Smooth muscle cell of bladder (primary cell): Measurements from ENCODE around the gene RARRES1. TPM values are rescaled to one million over a fixed set of nuclear protein-coding genes. Genes with fewer than 3 reads are reported as not detected.

Experiments
- total RNA-seq: library from RNA; depleted of rRNA; stranded (reverse); fragments of >200 nt; gene quantifications from 2 replicates; pipeline ENCODE4 v1.2.3, GENCODE V29; 2014

RARRES1 gene, protein sequence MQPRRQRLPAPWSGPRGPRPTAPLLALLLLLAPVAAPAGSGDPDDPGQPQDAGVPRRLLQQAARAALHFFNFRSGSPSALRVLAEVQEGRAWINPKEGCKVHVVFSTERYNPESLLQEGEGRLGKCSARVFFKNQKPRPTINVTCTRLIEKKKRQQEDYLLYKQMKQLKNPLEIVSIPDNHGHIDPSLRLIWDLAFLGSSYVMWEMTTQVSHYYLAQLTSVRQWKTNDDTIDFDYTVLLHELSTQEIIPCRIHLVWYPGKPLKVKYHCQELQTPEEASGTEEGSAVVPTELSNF
- 76.4 and 166 TPM in 2 replicates for total RNA-seq

DNA sequence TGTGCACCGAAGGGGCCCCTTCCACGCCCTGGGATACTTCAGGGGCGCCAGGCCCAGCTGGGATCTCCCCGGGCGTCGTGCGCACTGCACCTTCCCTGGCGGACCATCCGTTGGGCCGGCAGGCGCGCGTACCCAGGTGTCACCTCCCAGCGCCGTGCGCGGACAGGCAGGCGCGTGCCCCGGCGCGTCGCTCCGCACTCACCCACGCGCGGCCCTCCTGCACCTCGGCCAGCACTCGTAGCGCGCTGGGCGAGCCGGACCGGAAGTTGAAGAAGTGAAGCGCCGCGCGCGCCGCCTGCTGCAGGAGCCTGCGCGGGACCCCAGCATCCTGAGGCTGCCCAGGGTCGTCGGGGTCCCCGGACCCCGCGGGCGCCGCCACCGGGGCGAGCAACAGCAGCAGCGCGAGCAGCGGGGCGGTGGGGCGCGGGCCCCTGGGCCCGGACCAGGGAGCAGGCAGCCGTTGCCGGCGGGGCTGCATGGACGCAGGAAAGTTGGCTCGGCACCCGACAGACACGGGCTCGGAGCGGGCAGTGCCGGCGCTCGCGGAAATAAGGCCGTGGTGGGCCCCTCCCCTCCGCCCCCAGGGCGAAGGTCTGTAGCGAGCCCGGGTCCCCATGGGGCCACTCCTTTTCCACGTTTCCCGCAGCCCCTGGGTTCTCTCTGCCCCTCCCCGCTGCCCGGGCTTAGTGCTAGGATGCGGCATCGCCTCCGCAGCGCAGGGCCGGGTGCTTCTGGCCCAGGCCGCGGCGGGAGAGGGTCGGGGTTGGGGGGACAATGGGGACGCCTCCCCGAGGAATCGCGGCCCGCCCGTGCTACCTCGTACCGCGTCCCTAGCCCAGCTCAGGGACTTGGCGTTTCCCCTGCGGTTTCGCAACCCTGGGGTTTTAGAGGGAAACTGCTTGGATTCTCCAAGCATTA, at the start of gene RARRES1:
RARRES1 (minus strand) TSS at position 520 of the 918 bp plus-strand sequence; CDS start at position 478, 42 bp downstream.

DNA sequence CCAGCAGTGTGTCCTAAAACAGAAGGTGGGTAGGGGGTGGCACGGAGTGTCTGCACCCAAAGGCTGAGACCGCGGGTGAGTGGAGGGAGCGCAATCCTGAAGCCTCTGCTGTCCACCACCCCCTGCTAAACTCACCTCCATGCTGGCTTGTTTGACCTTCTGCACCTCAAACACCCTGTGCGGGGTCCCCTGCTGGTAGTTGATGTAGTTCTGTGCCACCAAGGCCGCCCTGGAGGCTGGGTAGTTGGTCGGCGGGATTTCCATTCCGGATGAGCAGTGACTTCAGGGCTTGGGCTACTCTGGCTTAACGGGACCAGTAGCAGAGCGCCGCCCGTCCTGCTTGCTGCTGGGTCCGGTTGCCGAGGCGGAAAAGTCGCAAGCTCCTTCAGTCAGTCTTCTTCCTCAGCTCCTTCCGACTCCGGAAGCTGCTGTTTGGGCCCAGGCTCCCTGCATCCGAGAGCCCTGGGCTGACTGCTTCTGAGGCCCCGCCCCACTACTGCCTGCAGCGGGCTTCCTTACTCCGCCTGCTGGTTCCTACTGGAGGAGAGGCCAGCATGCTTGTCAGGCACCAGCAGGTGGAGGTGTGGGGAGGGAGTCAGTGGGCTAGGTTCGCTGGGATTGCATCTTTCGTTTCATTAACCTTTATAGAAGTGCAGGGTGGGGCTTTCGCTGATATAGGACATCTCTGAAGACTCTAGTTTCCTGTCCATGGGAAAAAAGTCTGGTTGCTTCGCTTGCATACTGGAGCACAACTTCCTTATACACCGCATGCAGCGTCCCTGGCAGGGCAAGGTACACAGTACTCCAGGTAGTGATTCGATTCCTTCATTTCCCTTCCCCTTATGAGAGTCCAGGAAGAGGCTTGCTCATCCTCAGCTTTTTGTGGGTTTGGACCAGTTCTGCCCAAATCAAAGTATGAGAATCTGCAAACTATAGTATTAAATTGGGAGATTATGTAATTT, 59.8 kb downstream of the RARRES1 start, which contains the start of gene LXN:
LXN (minus strand) TSS at position 434 of the 962 bp plus-strand sequence; CDS start at position 264, 170 bp downstream.

Other genes with a start within 250 kb of the RARRES1 start
- 8.1 and 12.9 TPM in 2 replicates for gene MLF1, start 161.3 kb downstream of the RARRES1 start, total RNA-seq
- gene GFM1, start 87.9 kb downstream of the RARRES1 start, total RNA-seq = 27.3 and 30.0 TPM in 2 replicates
- 263 and 294 TPM in 2 replicates for gene LXN, start 59.8 kb downstream of the RARRES1 start, total RNA-seq
- gene MFSD1, start 69.6 kb upstream of the RARRES1 start, total RNA-seq = 99.7 and 130 TPM in 2 replicates